GM21737 (cell line): Measurements from ENCODE around the gene PLA2G4B.

Source experiments
- ATAC-seq: cut with Tn5 transposase; IDR thresholded peaks from one replicate; pipeline ENCODE4 v1.9.1; 2021; ENCODE audit warnings: mild to moderate bottlenecking, moderate library complexity; ENCODE audit not compliant: unreplicated experiment

The PLA2G4B gene

DNA sequence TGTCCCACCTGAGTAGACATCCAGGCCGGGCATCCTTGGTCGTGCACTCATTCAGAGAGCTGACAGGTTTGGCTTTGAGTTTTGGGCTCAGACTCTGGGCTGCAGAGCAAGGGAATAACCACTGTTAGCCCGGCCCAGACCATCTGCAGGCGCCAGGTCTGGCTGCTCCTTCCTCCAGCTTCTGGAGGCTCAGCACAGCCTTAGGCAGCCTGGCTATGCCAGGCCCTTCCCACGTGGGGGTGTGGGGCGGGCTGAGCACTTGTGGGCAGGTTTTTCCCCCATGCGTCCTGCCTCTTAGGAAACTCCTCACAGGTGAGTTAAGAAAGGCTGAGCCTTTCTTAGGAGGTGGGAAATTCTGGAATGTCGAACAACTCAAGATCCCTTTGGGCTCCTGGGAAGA lies 11.2 kb downstream of the PLA2G4B start:
- no peak for ATAC-seq

DNA sequence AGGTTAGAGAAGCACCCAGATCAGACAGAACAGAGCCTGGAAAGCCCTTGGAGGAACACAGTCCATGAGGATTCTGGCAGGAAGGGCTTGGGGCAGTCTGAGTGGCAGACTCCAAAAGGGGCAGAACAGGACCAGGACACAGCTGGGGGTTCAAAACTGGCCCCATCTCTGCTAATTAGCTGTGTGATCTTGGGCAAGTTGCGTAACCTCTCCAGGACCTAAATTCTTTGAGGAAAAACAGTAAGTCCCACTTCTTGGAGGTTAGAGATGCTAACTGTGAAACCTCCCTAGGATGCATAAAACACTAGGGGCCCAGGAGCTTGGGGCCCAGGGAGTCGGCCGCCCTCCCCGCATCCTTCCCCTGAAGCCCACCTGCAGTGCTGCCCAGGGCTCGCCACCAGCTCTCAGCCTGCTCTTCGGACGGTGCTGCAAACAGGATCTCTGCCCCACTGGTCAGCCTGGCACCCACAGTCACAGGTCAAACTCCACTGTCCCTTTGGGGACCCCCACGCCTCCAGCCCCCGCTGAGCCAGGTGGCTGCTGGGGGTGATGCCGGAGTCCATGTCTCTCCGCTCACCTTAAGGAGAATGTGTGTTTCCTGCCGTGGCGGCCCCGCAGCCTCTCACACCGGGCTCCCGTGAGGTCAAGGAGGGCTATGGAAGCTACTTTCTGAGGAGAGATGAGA lies 12.0 kb downstream of the PLA2G4B start:
- ATAC-seq, result no peak

DNA sequence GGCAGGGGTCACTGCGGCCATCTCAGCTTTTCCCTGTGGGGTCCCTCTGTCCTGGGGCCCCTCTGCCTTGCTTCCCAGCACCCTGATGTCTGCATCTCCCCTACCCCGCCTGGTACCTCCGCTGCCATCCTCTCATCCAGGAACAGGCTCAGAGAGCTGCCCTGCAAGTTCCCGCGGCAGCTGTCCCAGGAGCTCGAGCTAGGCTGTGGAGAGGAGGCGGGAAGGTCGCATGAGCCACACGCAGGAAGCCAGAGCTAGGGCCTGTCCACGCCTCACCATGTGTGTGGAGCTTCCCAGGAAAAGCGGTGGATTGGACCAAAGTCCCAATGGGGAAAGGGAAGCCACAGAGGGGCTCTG lies 12.5 kb downstream of the PLA2G4B start:
- ATAC-seq, result no peak

DNA sequence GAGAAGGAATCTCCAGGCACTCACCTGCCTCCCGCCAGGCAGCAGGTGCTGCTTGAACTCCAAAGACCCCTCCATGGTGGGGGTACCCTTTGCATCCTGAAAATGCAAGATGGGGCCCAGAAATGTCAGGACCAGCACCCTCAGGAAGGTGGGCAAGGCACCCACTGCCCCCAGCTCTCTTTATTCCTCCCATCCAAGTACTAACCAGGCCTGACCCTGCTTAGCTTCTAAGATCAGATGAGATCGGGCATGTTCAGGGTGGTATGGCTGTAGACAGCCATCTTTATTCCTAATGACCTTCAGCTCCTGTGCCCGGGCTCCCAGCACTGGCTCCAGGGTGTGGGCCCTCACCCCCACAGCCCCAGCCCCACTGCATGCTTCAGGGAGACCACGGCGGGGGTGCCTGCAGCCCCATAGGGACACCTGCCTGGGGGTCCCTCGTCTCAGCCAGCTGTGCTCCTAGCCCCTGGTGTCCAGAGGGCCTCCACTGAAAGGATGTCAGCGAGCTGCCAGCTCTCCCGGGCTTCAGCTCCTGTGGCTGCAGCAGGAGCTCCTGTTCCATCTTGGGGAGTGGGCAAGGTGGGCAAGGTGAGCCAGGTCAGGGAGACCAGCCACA lies 13.2 kb downstream of the PLA2G4B start:
- no peak for ATAC-seq

DNA sequence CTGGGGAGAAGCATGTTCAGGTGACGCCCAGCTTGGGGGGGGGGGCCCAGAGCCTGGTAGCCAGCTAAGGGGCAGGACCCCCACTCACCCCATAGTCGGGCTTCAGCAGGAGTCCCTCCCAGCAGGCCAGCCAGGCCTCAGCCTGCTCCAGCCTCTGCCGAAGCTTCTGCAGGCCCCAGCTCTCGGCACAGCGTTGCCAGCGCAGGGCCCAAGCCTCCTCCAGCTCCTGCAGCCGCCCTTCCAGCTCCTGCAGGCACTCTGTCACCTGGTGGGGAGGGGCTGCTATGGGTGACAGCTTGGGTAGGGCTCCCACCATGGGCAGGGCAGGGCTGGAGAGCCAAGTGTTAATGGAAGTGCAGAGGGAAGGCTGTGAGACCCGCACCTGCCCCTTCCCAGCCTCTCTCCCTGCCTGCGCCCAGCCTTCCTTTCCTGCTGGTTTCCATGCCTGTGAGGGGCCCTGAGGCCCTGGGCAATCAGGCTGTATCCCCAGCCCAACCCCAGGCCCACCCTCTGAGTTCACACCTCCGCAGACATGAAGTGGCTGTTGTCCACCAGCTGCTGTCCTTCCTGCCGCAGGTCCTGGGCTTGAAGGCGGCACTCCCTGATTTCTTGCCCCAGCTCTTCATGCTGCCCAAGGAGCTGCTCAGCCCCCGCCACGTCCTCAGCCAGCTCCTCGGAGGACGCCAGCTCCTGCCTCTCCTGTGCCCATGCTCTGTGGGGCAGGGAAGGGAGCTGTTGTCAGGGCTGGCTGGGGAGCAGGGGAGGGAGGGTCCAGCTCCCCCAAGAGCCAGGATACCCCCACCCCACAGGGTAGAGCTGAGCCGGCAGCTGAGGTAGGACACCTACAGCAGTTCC lies 14.3 kb downstream of the PLA2G4B start:
- no peak for ATAC-seq

DNA sequence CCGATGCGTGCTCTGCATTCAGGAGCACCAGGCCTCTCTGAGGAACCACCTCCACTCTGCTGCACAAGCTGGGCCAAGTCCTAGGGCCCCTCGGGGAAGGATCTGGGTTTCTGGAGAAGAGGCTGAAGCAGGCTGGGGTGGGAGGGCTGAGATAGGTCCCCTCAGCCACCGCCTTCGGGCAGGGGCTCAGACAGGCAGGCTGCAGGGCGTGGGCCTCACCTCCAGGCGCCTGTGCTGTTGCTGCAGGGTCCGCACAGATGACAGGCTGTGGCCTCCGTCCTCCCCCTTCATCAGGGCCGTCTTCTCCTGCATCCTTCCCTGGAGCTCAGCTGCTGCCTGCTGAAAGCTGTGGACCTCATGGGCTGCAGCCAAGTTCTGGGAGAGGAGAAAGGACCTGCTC lies 15.2 kb downstream of the PLA2G4B start:
- no peak for ATAC-seq

DNA sequence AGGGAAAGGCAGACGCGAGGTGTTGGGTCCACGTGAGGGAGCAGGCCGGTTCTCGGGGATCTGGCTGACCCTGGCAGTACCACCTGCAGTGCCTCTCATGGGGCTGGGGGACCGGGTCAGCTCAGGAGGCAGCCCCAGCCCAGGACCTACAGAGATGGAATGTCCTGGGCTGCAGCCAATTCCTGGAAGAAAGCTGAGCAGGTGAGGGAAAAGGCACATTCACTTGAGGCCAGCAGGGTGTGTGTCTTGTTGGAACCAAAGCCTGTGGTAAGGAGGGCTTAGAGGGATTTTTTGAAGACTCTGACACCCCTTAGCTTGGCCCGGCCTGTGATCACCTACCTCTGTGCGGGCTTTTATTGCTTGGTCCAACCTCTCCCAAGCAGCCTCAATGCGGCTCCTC lies 15.8 kb downstream of the PLA2G4B start:
- no peak for ATAC-seq

DNA sequence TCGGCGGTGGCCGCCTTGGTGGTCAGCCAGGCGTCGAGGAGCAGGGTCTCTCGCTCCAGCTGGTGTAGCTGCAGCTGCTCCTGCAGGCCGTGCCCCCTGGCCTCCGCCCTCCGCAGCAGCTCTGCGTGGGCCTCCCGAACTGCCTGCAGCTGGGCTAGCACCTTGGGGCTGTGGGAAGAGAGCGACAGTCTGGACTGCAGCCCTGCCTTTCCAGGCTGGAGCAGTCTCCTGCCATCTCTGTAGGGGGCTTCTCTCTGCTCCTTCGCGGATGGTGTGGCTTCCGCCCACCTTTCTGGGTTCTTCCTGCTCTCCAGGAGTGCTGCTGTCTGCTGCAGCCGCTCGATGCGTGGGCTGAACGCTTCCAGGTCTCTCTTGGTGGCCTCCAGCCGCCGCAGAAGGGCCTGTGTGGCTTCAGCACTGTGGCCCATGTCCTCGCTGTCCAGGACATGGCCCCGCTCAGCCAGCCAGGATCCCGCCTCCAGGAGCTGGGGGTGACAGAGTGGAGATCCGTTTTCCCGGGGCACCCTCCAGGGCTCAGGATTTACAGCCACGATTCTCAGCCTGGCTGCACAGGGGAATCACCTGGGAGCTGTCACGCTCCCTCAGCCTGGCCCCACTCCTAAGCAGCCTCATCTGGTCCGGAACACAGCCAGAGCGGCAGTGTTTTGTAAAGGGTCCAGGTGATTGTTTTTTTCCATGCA lies 16.8 kb downstream of the PLA2G4B start:
- ATAC-seq, result no peak

DNA sequence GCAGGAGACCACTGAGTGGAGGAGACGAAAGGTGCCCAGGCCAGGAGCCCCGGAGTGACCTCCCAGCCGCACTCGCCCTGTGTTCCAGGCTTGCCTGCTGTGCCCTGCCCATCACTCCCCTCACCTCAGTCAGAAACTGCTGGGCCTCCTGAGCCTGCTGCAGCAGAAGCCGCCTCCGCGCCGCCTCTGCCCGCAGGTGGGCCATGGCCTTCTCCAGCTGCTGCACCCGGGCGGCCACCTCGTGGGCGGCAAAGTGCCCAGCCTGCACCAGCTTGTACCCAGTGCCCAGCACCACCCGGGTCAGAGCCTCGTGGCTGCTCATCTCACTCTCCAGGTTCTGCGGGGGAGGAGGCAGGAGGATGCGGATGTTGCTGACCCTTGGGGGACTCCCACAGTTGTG lies 17.6 kb downstream of the PLA2G4B start:
- ATAC-seq, result no peak

DNA sequence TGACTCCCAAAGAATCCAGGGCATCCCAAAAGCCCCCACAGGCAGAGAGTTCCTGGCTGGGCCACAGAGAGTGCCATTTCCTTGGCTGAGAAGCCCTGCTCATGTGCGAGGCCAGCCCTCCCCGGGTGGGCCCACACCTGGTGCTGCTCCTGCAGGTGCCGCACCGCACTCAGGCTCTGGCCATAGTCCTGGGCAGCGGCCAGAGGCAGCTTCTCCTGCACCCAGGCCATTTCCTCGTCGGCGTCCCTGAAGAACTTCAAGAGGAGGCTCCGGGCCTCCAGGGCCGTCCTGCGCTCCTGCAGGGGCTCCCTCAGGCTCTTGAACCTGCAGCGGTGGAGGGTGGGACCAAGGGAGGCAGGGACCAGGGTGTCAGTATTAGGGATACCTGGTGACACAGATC lies 18.1 kb downstream of the PLA2G4B start:
- ATAC-seq, result no peak

DNA sequence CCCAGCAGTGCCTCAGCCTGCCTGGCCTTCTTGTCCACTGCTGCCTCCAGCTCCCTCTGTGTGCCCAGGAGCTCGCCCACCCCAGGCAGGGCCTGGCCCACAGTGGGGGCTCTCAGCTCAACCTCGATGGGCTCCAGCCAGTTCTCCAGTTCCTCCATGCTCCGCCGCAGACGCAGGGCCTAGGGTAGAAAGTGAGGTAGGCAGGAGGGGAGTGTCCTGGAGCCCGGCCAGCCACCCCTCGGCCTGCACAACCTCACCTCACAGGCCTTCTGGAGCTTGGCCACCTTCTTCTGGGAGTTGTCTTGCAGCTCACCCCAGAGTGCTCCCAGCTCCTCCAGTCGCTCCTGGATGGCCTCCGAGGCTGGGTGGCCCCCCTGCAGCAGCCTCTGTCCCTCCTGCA lies 18.7 kb downstream of the PLA2G4B start:
- no peak for ATAC-seq

DNA sequence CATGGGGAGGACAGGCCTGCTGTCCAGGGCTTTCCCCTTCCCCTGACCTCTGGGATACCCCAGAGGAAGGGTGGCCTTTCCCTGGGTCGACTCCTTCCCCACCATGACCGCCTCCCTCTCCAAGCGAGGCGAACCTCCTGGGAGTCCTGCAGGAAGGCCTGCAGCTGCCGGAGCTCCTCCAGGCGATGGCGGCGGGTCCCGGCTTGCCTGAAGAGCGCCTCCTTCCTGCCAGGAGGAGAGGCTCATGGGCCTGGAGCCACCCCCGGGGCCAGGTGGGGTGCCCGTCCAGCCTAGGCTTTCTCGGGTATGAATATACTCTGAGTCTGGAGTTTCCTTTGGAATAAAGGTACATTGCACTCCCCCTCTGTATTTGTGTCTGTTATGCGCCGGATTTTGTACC lies 20.1 kb downstream of the PLA2G4B start:
- ATAC-seq, result no peak

DNA sequence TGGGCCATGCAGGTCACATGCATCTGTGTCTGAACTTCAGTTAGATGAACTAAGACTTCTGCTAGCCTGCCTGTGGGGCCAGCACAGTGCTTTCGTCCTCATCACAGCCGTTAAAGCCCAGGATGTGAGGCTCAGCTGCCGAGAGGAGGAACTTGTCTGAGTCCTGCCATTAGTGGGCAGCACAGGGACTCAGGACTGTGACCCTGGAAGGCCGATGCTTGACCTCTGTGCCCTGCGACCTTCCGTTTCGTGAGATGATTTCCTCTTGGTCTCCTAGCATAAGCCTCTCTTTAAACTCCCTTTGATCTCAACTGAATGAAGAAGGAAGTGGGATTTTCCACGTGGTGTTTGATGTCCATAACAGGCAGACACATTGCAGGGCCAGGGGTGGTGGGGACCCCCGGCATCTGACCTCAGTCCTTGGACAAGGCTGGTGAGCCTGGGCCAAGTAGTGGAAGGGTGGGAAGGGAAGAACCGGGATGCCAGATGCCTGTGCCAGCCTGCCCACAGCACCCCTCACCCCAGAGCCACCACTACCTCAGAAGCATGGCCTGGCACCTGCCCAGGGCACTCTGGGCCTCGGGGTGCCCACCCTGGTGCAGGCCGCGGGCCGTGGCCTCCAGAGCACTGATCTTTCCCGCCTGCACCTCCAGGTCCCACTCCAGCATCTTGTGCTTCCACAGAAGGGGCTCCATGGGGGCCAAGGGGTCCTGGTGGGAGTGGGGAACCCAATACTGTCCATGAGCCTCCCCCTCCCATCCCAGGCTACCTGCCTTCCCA lies 21.6 kb downstream of the PLA2G4B start:
- no peak for ATAC-seq

DNA sequence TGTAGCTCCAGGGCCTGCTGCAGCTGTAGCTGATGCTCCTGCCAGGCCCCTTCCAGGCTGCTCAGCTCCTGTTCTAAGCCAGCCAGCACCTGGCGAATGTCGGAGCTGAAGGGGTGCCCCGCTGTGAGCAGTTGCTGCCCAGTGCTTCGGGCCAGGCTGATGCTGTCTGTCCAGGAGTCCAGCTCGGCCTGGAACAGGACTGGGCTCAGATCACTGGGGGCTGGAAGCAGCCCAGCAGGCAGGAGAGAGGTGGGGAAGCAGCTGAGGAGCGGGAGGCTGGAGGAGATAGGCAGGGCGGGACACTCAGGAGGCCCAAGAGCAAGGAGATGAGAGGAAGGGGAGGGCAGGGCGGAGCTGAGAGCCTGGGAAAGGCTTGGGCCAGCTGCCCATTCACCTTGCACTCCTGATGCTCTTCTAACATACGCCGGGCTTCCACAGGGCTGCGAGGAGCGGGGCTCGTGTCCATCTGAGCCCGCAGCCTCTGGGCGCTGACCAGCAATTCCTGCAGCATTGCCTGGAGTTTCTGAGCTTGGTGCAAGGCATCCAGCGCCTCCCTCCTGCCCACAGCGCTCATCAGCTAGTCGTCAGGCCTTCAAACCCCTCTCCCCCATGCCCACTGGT lies 23.2 kb downstream of the PLA2G4B start:
- no peak for ATAC-seq

DNA sequence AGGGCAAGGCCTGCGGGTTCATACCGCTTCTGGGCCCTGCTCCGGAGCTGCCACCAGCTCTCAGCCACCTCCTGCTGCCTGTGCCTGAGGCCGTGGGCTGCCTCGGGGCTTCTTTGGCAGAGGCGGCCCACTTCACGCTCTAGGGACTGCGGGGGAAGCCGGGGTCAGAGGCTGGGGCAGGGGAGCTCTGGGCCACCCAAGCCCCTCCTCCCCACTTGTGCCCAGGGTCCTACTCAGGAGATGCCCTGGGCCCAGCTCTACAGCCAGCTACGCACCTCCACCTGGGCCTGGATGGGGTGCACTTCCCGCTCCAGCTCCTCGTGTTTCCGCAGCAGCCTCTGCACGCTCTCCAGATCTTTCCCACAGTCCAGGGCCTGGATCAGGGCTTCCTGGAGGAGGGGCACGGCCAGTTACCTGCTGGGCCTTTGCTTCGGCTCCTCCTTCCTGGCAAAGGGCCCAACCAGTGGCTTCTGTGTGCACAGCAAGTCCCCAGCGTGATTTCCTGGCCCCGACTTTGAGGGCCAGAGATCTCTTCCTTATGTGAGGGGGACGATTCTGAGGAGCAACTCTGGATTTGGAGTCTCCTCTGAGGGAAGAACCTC lies 24.0 kb downstream of the PLA2G4B start:
- no peak for ATAC-seq

DNA sequence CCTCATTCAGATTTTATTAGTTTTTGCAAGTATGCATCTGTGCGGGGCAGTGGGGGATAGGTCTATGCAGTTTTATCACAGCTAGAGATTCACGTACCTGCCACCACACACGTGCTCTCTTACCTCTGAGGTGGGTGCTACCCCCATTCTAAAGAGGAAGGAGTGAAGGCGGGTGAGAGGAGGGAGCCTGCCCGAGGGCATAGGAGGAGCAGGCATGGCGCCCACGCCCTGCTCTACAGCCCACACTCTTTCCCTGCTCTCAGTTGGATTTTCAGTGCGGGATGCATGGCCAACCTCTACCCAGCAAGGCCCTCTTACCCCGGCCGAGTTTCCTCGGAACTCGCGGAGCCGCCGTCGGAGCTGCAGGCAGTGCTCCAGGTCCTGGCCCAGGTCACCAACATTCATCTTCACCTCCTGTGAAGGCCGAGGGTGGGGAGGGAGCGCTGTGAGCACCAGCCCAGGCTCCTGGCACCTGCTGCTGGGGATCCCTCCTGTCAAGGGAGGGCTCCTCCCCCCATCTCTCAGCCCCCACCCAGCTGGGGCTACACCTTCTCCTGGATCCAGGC lies 26.9 kb downstream of the PLA2G4B start:
- no peak for ATAC-seq

DNA sequence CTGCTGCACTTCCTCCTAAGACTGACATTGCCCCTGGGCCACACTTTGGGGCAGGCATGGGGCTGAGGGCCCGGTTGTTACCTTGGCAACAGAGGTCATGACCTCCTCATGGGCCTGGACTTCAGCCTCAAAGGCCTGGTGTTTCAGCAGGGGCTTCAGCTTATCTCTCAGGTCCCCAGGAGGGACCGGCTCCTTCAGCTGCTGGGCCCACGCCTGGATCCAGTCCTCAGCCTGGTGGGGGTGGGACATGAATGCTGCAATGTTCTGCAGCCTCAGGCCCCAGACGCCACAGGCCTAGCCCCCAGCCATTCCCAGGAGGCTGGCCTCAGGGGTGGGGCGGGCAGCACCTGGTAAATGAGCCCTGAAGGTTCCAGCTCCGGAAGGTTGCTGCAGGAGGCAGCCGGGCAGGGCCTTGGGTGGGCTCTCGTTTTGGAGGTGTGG lies 27.6 kb downstream of the PLA2G4B start:
- ATAC-seq, result no peak

DNA sequence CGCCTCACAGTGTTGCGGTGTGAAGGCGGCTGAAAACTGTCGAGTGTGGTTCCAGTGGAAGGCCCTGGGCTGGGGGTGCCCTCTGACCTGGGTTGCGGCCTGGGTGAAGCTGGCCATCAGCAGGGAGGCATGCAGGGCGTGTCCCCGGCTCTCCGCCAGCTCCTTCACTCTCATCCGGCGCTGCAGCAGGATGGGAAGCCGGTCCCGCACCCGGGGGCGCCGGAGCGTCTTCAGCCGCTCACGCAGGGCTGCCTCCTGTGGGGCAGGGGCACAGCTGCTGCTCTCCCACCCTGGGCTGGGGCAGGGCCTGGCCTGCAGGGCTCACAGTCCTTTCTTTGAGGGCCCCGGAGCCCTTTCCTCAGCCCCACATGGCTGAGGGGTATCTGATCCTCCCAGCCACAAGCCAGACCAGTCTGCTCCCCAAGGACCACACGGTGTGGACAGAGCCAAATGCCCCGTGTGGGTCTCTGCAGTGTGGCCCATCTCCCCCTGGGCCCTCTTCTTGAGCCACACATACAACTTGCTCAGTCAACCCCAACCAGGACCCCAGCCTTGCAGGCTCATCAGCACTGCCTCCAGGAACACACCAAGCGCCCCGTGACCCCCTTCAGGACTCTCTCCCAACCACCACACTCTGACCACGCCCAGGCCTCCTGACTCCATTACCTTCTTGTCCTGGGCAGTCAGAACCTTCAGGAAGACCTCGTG lies 28.4 kb downstream of the PLA2G4B start:
- ATAC-seq, result no peak

DNA sequence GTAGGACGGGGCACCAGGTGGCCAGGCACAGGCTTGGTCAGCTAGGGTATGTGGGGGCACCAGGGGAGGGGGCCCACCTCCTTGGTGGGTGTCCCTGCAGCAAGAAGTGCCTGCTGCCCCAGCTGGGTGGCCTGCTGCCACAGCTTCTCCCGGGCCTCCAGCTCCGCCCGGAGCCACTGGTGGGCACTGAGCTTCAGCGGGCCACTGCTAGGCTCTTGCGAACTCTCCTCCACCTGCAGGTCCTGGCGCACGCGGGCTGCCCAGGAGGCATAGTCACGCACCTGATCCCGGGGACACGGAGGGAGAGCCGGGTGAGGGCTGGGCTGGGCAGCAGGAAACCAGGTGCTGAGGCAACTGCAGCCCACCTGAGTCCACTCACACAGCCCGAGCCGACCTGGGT lies 29.7 kb downstream of the PLA2G4B start:
- ATAC-seq, result no peak
